K562 (cell line): ENCODE measurements around the gene ECT2L.

Experiments used
- NCOA4 ChIP-seq: fragments of 450-650 bp; IDR thresholded peaks from 2 replicates; pipeline ENCODE4 v1.6.1; 2018; ENCODE audit warnings: mild to moderate bottlenecking; ENCODE audit not compliant: partially characterized antibody
- NCOR1 ChIP-seq: fragments of 450-650 bp; IDR thresholded peaks from 2 replicates; pipeline ENCODE4 v1.6.1; 2016; ENCODE audit warnings: mild to moderate bottlenecking, moderate library complexity
- POLR2AphosphoS5 ChIP-seq: IDR thresholded peaks from 2 replicates; pipeline ENCODE4 v1.6.1; 2011; ENCODE audit warnings: mild to moderate bottlenecking, low read depth, low read length, moderate library complexity; ENCODE audit not compliant: control insufficient read depth, insufficient read depth

GRCh38 chr6:138948004-138948403, 152.1 kb downstream of the ECT2L start:
- TF ChIP-seq NCOA4, result no peak
- no peak for TF ChIP-seq POLR2AphosphoS5
- TF ChIP-seq NCOR1, result no peak
